Measurements from ENCODE around the gene TNK1. TPM values are rescaled to one million over a fixed set of nuclear protein-coding genes. Genes with fewer than 3 reads are reported as not detected.
"Not testable (repeated sequence)": the region's sequence is repeated elsewhere in the genome, so short reads cannot be mapped to it uniquely, and the experiment has no call there.

Gene TNK1
- total and polyA plus RNA-seq, 2 experiments from 2014 or later, result 6.1 to 8.9 TPM

GRCh38 chr17:7363311-7363710 is 17.6 kb upstream of the TNK1 start:
- no peak overlapping the region for H3K4me2 ChIP-seq
- DNase-seq (ENCODE audit: low spot score) (no peak), ATAC-seq (no peak)
- TF ChIP-seq JUNB (IDR thresholded peaks at IDR 0.05; ENCODE audit: unreplicated experiment) (no peak), REST (IDR thresholded peaks at IDR 0.05; ENCODE audit: unreplicated experiment) (no peak), ZNF331 (CRISPR knock-in tag; IDR thresholded peaks at IDR 0.05; ENCODE audit: low read depth) (no peak), STAT1 (IDR thresholded peaks at IDR 0.05; ENCODE audit: unreplicated experiment) (no peak), CREB1 (CRISPR knock-in tag; IDR thresholded peaks at IDR 0.05; ENCODE audit: low read depth) (no peak), ETS1 (IDR thresholded peaks at IDR 0.05) (no peak), ZNF114 (CRISPR knock-in tag; IDR thresholded peaks at IDR 0.05) (no peak), POLR2AphosphoS5 (IDR thresholded peaks at IDR 0.05; ENCODE audit: low read depth) (no peak), NANOG (IDR thresholded peaks at IDR 0.05; ENCODE audit: borderline replicate concordance) (no peak), EZH2 (IDR thresholded peaks at IDR 0.05; ENCODE audit: low read depth, unreplicated experiment) (no peak), CTCF (conservative IDR thresholded peaks at IDR 0.05; ENCODE audit: low read depth in 2 of 2) (no peak)
- Mint-ChIP-seq H3K27me3 (ENCODE audit: insufficient read depth, low read depth, poor library complexity) (peaks cover 13% of the 10 kb centered on the region), H3K9me3 (no peaks in the 10 kb centered on the region), H3K4me3 (no peak overlapping the region), H3K27ac (no peak overlapping the region), H3K36me3 (ENCODE audit: low read depth) (no peaks in the 10 kb centered on the region), H3K4me1 (peaks cover 12% of the 10 kb centered on the region)
- H3F3A ChIP-seq (replicated peaks; ENCODE audit: low read depth), result 0 out of 2 replicates have a peak, but pooled peaks cover 5% of the 10 kb centered on the region
- no peaks in the 10 kb centered on the region for H4K20me1 ChIP-seq (replicated peaks; ENCODE audit: insufficient read depth)
- no peaks in the 10 kb centered on the region for H3K9me2 ChIP-seq (ENCODE audit: insufficient read depth)
- H2AFZ ChIP-seq, result no peak overlapping the region
- no peak overlapping the region for H3K4me3 ChIP-seq
- no peaks in the 10 kb centered on the region for H3K79me2 ChIP-seq (replicated peaks; ENCODE audit: insufficient read depth)
- peaks cover 16% of the 10 kb centered on the region for H3K4me1 ChIP-seq (ENCODE audit: insufficient read depth)
- no peaks in the 10 kb centered on the region for H3K36me3 ChIP-seq (ENCODE audit: insufficient read depth)
- H3K27me3 ChIP-seq (ENCODE audit: insufficient read depth), result no peaks in the 10 kb centered on the region
- H3K27ac ChIP-seq (ENCODE audit: low read depth), result no peak overlapping the region

GRCh38 chr17:7365963-7366362 is 14.9 kb upstream of the TNK1 start:
- not testable (repeated sequence) for H3K27me3 ChIP-seq (ENCODE audit: insufficient read depth); H3K27ac Mint-ChIP-seq; H3K27me3 Mint-ChIP-seq (ENCODE audit: insufficient read depth, low read depth, poor library complexity); H3F3A ChIP-seq (replicated peaks; ENCODE audit: low read depth); H3K27ac ChIP-seq (ENCODE audit: low read depth); H3K4me3 Mint-ChIP-seq; H3K4me2 ChIP-seq; H4K20me1 ChIP-seq (replicated peaks; ENCODE audit: insufficient read depth); H3K36me3 Mint-ChIP-seq (ENCODE audit: low read depth); H3K36me3 ChIP-seq (ENCODE audit: insufficient read depth); H2AFZ ChIP-seq; H3K79me2 ChIP-seq (replicated peaks; ENCODE audit: insufficient read depth); DNase-seq (ENCODE audit: low spot score); ATAC-seq; H3K4me3 ChIP-seq; H3K9me2 ChIP-seq (ENCODE audit: insufficient read depth); H3K9me3 Mint-ChIP-seq
- peaks cover 26% of the 10 kb centered on the region for H3K4me1 Mint-ChIP-seq
- H3K4me1 ChIP-seq (ENCODE audit: insufficient read depth), result peaks cover 28% of the 10 kb centered on the region
